ENCODE measurements around the gene CAVIN3. TPM values are rescaled to one million over a fixed set of nuclear protein-coding genes. Genes with fewer than 3 reads are reported as not detected.

CAVIN3 gene
- total RNA-seq, 5 donors from 2014 or later (not counting 1 experiment from before 2014, with no cell fraction given) = 0.23 to 0.43 TPM; not detected in 3

DNA sequence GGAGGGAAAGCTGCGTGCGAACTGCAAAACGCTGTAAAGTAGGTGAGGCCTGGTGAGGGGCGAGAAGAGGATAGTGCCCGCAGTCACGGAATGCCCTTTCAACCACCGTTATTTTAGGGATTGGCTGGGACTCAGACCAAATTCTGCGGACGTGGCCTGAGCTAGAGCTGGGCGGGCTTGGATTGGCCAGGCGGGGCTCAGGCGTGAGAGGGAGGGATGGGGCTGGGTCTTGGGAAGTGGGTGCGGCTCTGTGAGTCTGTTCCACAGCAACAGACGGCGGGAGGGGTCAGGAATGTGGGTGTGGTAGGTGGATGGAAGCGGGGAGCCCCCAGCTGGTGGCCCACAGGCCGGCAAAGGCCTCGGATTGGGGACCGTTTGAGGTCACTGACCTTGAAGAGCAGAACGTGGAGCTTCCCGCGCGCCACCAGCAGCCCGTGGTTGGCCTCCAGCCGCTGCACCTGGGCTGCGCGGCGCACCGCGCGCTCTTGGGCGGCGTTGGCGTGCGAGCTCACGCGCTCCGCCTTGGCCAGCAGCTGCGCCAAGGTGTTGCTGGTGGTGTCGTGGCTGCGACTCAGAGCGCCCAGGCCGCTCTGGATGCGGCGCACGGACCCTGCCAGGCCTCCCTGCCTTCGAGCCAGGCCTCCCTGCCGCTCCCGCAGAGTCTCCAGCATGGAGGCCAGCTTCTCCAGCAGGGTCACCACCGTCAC, 444 bp downstream of the CAVIN3 start:
- H3K36me3 ChIP-seq (ENCODE audit: control insufficient read depth in 2 of 2, extremely low read depth in 1 of 2, insufficient read depth in 1 of 2, low read length in 1 of 2) = no peaks in the 10 kb centered on the region
- H3K4me1 ChIP-seq (ENCODE audit: control insufficient read depth in 1 of 2, extremely low read depth in 1 of 2, insufficient read depth in 2 of 2, low read length in 2 of 2) = peaks cover 0 to 9% of the 10 kb centered on the region in 2 experiments
- H3K27me3 ChIP-seq (replicated peaks in 1 of 2; ENCODE audit: control insufficient read depth in 2 of 2, extremely low read depth in 1 of 2, insufficient read depth in 2 of 2, low read length in 1 of 2) = peaks cover 15 to 40% of the 10 kb centered on the region in 2 experiments
- peaks cover 59 to 63% of the 10 kb centered on the region in 2 donors for H3K27me3 Mint-ChIP-seq
- peak overlapping the region; percentile 39 to 62 (median 50) for H3K4me3 Mint-ChIP-seq
- DNase-seq = no peak
- H3K4me3 ChIP-seq (ENCODE audit: control insufficient read depth in 1 of 2, extremely low read depth in 1 of 2, low read length in 1 of 2) = peak overlapping the region in 1 of 2 donors; percentile 12
- H3K9me3 ChIP-seq = no peaks in the 10 kb centered on the region
- no peak overlapping the region for H3K27ac ChIP-seq (ENCODE audit: low read length)
- ATAC-seq (replicated peaks in 1 of 4) = peak in 3 of 4 experiments; percentile 41 to 44 (median 42)
- ChIA-PET POLR2A (no interaction called here), CTCF (no interaction called here)
- no peaks in the 10 kb centered on the region for H3K9me3 Mint-ChIP-seq
- WGBS (ENCODE audit: insufficient coverage) = 8% methylated on average over 48 of the region's 50 CpGs
- no peaks in the 10 kb centered on the region for H3K36me3 Mint-ChIP-seq
- H3K27ac Mint-ChIP-seq = no peak overlapping the region
- H3K4me1 Mint-ChIP-seq = peaks cover 4 to 21% (median 15%) of the 10 kb centered on the region in 3 donors

GRCh38 chr11:6319001-6319703, 1.1 kb downstream of the CAVIN3 start:
- POLR2A ChIA-PET = no interaction called here

GRCh38 chr11:6318204-6318603, 2.1 kb downstream of the CAVIN3 start:
- ATAC-seq (replicated peaks in 1 of 4) (no peak), DNase-seq (no peak)
- POLR2A ChIA-PET = no interaction called here
- Mint-ChIP-seq H3K27me3 (peaks cover 61 to 65% of the 10 kb centered on the region in 2 donors), H3K9me3 (no peaks in the 10 kb centered on the region), H3K27ac (no peak overlapping the region), H3K4me1 (peaks cover 4 to 21% (median 15%) of the 10 kb centered on the region in 3 donors), H3K36me3 (no peaks in the 10 kb centered on the region), H3K4me3 (peak overlapping the region in 1 of 3 donors; percentile 13)
- WGBS (ENCODE audit: insufficient coverage) = 75% methylated on average over 1 of the region's 4 CpGs
- Histone ChIP-seq H3K36me3 (ENCODE audit: control insufficient read depth in 2 of 2, extremely low read depth in 1 of 2, insufficient read depth in 1 of 2, low read length in 1 of 2) (no peaks in the 10 kb centered on the region), H3K4me3 (ENCODE audit: control insufficient read depth in 1 of 2, extremely low read depth in 1 of 2, low read length in 1 of 2) (no peak overlapping the region), H3K27ac (ENCODE audit: low read length) (no peak overlapping the region), H3K9me3 (no peaks in the 10 kb centered on the region), H3K27me3 (replicated peaks in 1 of 2; ENCODE audit: control insufficient read depth in 2 of 2, extremely low read depth in 1 of 2, insufficient read depth in 2 of 2, low read length in 1 of 2) (peaks cover 20 to 40% of the 10 kb centered on the region in 2 experiments), H3K4me1 (ENCODE audit: control insufficient read depth in 1 of 2, extremely low read depth in 1 of 2, insufficient read depth in 2 of 2, low read length in 2 of 2) (peaks cover 0 to 9% of the 10 kb centered on the region in 2 experiments)
- CTCF ChIA-PET = no interaction called here

More at GRCh38 chr11:6319001-6319703, 1.1 kb downstream of the CAVIN3 start:
- CTCF ChIA-PET = no interaction called here
- Mint-ChIP-seq H3K27ac (no peak overlapping the region), H3K4me1 (peaks cover 4 to 21% (median 15%) of the 10 kb centered on the region in 3 donors), H3K9me3 (no peaks in the 10 kb centered on the region), H3K27me3 (peaks cover 62 to 63% of the 10 kb centered on the region in 2 donors), H3K4me3 (peak overlapping the region; percentile 39 to 62 (median 50)), H3K36me3 (no peaks in the 10 kb centered on the region)
- 44% methylated on average over 30 of the region's 37 CpGs for WGBS (ENCODE audit: insufficient coverage)
- Histone ChIP-seq H3K27me3 (replicated peaks in 1 of 2; ENCODE audit: control insufficient read depth in 2 of 2, extremely low read depth in 1 of 2, insufficient read depth in 2 of 2, low read length in 1 of 2) (peaks cover 20 to 40% of the 10 kb centered on the region in 2 experiments), H3K4me3 (ENCODE audit: control insufficient read depth in 1 of 2, extremely low read depth in 1 of 2, low read length in 1 of 2) (no peak overlapping the region), H3K4me1 (ENCODE audit: control insufficient read depth in 1 of 2, extremely low read depth in 1 of 2, insufficient read depth in 2 of 2, low read length in 2 of 2) (peaks cover 0 to 9% of the 10 kb centered on the region in 2 experiments), H3K27ac (ENCODE audit: low read length) (no peak overlapping the region), H3K9me3 (no peaks in the 10 kb centered on the region), H3K36me3 (ENCODE audit: control insufficient read depth in 2 of 2, extremely low read depth in 1 of 2, insufficient read depth in 1 of 2, low read length in 1 of 2) (no peaks in the 10 kb centered on the region)
- ATAC-seq (replicated peaks in 1 of 4) = no peak
- DNase-seq = no peak

DNA sequence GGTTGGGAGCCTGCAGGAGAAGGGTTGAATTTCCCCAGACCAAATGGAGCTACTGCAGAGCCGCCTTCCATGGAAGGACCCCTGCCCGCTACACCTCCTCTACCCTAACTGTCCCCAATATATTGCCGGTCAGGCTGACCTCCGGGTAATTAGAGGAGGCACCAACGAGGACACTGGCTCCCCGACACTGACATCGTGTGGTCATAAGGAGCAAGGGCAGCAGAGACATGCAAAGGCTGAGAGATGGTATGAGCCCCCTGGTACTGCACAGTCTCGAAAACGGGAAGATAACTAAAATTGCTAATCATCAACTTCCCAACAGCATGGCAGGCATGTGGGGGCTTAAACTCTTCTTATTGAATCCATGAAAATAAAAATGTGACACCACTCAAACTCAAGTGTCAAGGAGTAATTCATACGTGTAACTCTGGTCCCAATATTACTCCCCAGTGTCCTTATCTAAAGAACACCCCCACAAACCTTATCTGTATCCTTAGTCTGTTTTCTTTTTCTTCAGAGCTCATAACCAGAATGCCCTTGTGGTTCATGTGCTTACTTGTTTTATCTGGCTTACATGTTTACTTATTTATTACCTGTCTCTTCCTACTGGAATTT, 4.4 kb downstream of the CAVIN3 start:
- Histone ChIP-seq H3K9me3 (no peaks in the 10 kb centered on the region), H3K27me3 (replicated peaks in 1 of 2; ENCODE audit: control insufficient read depth in 2 of 2, extremely low read depth in 1 of 2, insufficient read depth in 2 of 2, low read length in 1 of 2) (peaks cover 19 to 33% of the 10 kb centered on the region in 2 experiments), H3K4me1 (ENCODE audit: control insufficient read depth in 1 of 2, extremely low read depth in 1 of 2, insufficient read depth in 2 of 2, low read length in 2 of 2) (peaks cover 0 to 9% of the 10 kb centered on the region in 2 experiments), H3K27ac (ENCODE audit: low read length) (no peak overlapping the region), H3K36me3 (ENCODE audit: control insufficient read depth in 2 of 2, extremely low read depth in 1 of 2, insufficient read depth in 1 of 2, low read length in 1 of 2) (no peaks in the 10 kb centered on the region), H3K4me3 (ENCODE audit: control insufficient read depth in 1 of 2, extremely low read depth in 1 of 2, low read length in 1 of 2) (no peak overlapping the region)
- CTCF ChIA-PET = interaction anchor here (0.6 to 2.2 kb wide), 7 partner anchors 8 to 294 kb away, joined by 3 to 8 read pairs (median 3); no protein-coding TSS in a partner anchor
- peaks cover 47 to 49% of the 10 kb centered on the region in 2 donors for H3K27me3 Mint-ChIP-seq
- POLR2A ChIA-PET = no interaction called here
- no peaks in the 10 kb centered on the region for H3K9me3 Mint-ChIP-seq
- H3K27ac Mint-ChIP-seq = no peak overlapping the region
- 20% methylated on average over 3 of the region's 10 CpGs for WGBS (ENCODE audit: insufficient coverage)
- H3K4me1 Mint-ChIP-seq = peaks cover 0 to 13% (median 12%) of the 10 kb centered on the region in 3 donors
- no peak overlapping the region for H3K4me3 Mint-ChIP-seq
- peak in 18 of 35 experiments; percentile 2 to 54 (median 12) for DNase-seq
- no peaks in the 10 kb centered on the region for H3K36me3 Mint-ChIP-seq
- peak; percentile 48 to 66 (median 50) for ATAC-seq (replicated peaks in 1 of 4)

DNA sequence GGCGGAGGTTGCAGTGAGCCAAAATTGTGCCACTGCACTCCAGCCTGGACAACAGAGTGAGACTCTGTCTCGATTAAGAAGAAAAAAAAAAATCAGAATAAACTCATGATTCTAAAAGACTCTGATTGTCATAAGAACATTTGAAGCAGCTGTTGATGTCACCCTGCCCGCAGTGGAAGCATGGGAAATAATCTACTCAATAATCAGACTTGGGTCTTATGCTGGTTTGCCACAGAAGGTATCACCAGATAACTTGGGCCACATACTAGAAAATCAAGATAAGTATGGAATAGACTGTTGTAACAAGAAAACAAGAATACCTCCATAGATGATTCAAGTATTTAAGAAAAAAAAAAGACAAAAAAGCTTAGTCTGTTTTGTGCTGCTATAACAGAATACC, 8.2 kb downstream of the CAVIN3 start:
- no peaks in the 10 kb centered on the region for H3K9me3 Mint-ChIP-seq
- H3K4me1 Mint-ChIP-seq = peaks cover 0 to 2% (median 2%) of the 10 kb centered on the region in 3 donors
- H3K36me3 Mint-ChIP-seq = no peaks in the 10 kb centered on the region
- ATAC-seq (replicated peaks in 1 of 4) (no peak), DNase-seq (no peak)
- H3K27ac ChIP-seq (ENCODE audit: low read length) = no peak overlapping the region
- ChIA-PET POLR2A (no interaction called here), CTCF (interaction anchor here in 1 of 2 donors (0.5 kb wide), 1 partner anchor 288 kb away, joined by 3 read pairs; no protein-coding TSS in a partner anchor)
- no peak overlapping the region for H3K27ac Mint-ChIP-seq
- peaks cover 7 to 19% of the 10 kb centered on the region in 2 experiments for H3K27me3 ChIP-seq (replicated peaks in 1 of 2; ENCODE audit: control insufficient read depth in 2 of 2, extremely low read depth in 1 of 2, insufficient read depth in 2 of 2, low read length in 1 of 2)
- H3K36me3 ChIP-seq (ENCODE audit: control insufficient read depth in 2 of 2, extremely low read depth in 1 of 2, insufficient read depth in 1 of 2, low read length in 1 of 2) = no peaks in the 10 kb centered on the region
- WGBS (ENCODE audit: insufficient coverage) = 80% methylated on average over 2 of the region's 3 CpGs
- no peak overlapping the region for H3K4me3 ChIP-seq (ENCODE audit: control insufficient read depth in 1 of 2, extremely low read depth in 1 of 2, low read length in 1 of 2)
- H3K4me3 Mint-ChIP-seq = no peak overlapping the region
- H3K4me1 ChIP-seq (ENCODE audit: control insufficient read depth in 1 of 2, extremely low read depth in 1 of 2, insufficient read depth in 2 of 2, low read length in 2 of 2) = no peaks in the 10 kb centered on the region
- H3K9me3 ChIP-seq = no peaks in the 10 kb centered on the region
- peaks cover 27 to 33% of the 10 kb centered on the region in 2 donors for H3K27me3 Mint-ChIP-seq

DNA sequence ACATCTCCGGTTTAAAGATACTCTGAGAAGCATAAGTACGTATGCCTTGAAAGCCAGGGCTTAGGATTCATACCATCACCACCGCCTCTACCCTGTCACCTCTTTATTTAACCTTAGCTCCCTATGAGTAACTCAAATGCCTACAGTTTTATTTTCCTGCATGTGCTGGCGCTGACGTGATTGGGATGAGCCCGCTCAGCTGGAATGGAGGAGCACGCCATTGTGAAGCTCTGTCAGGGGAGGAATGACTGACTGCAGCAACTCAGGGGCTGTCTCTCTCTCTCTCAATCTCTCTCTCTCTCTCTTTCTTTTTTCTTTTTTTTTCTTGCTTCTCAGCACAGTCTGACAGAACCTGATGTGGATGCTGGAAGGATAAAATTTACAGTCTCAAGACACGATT, 12.4 kb downstream of the CAVIN3 start:
- POLR2A ChIA-PET = no interaction called here

More for the DNA sequence above, 12.4 kb downstream of the CAVIN3 start:
- Histone ChIP-seq H3K9me3 (no peaks in the 10 kb centered on the region), H3K27me3 (replicated peaks in 1 of 2; ENCODE audit: control insufficient read depth in 2 of 2, extremely low read depth in 1 of 2, insufficient read depth in 2 of 2, low read length in 1 of 2) (peaks cover 0 to 21% of the 10 kb centered on the region in 2 experiments), H3K4me3 (ENCODE audit: control insufficient read depth in 1 of 2, extremely low read depth in 1 of 2, low read length in 1 of 2) (no peak overlapping the region), H3K27ac (ENCODE audit: low read length) (no peak overlapping the region), H3K4me1 (ENCODE audit: control insufficient read depth in 1 of 2, extremely low read depth in 1 of 2, insufficient read depth in 2 of 2, low read length in 2 of 2) (no peaks in the 10 kb centered on the region), H3K36me3 (ENCODE audit: control insufficient read depth in 2 of 2, extremely low read depth in 1 of 2, insufficient read depth in 1 of 2, low read length in 1 of 2) (no peaks in the 10 kb centered on the region)
- WGBS (ENCODE audit: insufficient coverage) = 50% methylated on average over 1 of the region's 8 CpGs
- H3K9me3 Mint-ChIP-seq = no peaks in the 10 kb centered on the region
- H3K4me1 Mint-ChIP-seq = no peaks in the 10 kb centered on the region
- H3K4me3 Mint-ChIP-seq = no peak overlapping the region
- no peak overlapping the region for H3K27ac Mint-ChIP-seq
- ATAC-seq (replicated peaks in 1 of 4) = no peak
- peaks cover 20 to 28% of the 10 kb centered on the region in 2 donors for H3K27me3 Mint-ChIP-seq
- no peak for DNase-seq
- CTCF ChIA-PET = interaction anchor here in 1 of 2 donors (0.6 kb wide), 1 partner anchor 8 kb away, joined by 3 read pairs; no protein-coding TSS in a partner anchor
- no peaks in the 10 kb centered on the region for H3K36me3 Mint-ChIP-seq

Measured in T-cell (primary cell).